ENCODE measurements around the gene PNLIPRP2.

PNLIPRP2 gene

DNA sequence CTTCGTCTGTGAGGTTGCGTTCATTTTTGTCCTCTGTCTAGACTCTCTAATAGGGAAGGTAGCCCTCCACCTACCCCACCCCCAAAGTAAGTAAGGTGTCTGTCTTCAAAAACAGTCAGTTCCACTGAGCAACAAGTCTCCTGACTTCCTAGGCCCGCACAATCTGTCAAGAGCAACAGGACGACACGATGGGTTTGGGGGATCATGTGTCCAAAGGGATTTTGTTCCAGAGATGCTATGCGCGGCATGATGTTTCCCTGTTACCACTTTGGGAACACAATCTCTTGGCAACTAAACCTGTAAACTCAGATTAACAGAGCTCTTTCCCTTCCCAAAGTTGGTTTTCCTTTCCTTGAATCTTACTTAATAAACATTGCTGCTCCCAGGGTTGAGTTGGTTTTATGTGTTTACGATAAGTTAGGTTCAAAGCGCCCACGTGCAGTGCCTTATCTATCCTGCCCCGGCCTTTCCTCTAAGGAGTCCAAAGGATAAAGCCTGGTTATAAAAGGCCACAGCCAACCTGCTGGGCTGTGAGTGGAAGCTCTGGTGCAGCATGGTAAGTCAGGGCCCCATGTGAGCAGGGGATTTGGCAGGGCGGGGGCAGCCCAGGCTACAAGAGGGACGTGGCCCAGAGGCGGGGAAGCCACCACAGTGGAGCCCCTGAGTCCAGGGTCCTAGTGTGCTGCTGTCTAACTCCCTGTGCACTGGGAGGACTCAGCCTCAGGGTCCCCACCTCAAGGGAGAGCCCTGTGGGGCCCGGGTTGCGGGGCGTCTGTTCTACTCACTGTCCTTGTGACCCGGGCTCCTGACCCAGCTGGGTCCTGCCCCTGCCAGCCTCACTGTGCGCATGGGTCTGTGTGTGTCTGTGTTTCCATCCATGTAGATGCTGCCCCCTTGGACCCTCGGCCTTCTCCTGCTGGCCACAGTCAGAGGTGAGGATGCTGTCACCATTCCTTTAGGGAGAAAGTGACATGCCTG, at the start of gene PNLIPRP2:
PNLIPRP2 (plus strand) TSS at position 531 of the 978 bp plus-strand sequence.
- no peak for DNase-seq

- DNase-seq: no peak
Measured at GRCh38 chr10:116574797-116575196, 46.0 kb upstream of the PNLIPRP2 start.

DNA sequence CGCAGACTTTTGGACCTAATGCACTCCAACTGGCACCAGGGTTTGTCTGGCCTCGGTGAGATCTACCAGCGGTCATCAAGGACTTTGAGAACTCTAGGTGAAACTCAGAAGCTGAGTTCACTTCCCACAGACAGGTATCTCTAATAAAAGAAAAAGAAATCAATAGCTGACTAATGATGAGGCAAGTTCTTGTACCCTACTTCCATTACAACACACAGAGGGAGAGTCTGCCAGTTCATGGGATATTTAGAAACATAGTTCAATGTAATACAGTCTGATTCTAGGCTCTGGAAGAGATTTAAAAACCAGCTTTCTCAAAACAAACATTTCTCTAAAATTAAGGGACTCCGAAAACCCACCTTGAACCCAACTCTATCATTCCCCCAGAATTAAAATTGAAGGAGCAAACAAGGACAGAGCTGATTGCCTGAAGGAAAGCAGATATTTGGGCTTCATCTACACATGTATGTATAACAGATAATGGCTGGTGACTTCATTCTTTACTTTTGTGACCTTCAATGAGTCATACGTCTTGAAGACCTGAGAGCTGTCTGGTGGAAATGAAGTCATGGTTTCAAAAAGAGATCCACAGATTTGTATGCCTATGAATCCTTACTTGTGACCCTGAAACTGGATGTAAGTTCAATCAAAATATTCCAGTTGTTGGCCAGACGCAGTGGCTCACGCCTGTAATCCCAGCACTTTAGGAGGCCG, 32.7 kb upstream of the PNLIPRP2 start:
- no peak for DNase-seq

GRCh38 chr10:116588995-116589394, 31.8 kb upstream of the PNLIPRP2 start:
- no peak for DNase-seq

DNA sequence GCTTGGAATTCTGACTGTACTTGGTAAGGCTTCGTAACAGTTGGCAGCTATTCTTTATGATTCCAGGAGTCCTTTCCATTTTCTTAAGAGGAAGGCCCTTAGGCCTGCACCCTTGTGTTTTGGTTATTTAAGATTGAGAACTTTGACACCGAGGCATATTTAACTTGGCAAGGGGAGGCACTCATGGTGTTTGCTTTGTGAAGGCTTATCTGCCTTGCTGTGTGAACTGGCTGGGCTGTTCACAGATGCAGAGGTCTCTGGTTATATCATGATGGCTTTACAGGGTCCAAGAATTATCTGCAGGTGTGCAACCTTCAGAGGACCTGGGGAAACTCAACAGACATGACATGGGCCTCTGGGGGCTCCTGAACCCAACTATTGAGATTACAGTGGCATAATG, 30.8 kb upstream of the PNLIPRP2 start:
- DNase-seq: no peak

- no peak for DNase-seq
Measured at GRCh38 chr10:116590590-116591444, 29.9 kb upstream of the PNLIPRP2 start, which contains the start of gene PNLIPRP1. Gene PNLIPRP1 (plus strand): TSS chr10:116590959. CDS start chr10:116591130, 171 bp downstream.

GRCh38 chr10:116593139-116593740, 27.5 kb upstream of the PNLIPRP2 start:
- no peak for DNase-seq

DNA sequence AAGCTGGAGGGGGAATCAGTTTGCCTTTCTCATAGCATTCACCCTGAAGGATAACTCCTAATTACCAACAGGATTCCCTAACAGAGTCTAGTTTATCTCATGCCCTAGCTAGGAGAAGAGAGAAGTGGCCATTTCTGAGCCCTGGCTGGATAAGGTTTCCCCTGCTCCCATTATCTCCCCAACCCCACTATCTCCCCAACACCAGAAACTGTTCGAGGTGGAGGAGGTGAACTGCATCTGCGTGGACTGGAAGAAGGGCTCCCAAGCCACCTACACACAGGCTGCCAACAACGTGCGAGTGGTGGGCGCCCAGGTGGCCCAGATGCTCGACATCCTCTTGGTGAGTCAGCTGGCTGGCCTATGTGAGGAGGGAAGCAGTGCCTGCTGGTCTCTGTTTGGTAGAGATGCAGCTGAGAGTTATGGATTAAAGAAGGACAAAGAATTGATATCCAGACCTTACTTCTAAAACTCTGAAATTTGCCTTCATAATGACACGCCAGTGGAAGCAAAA, 26.2 kb upstream of the PNLIPRP2 start:
- DNase-seq: no peak

GRCh38 chr10:116596062-116596461, 24.7 kb upstream of the PNLIPRP2 start:
- DNase-seq: no peak

GRCh38 chr10:116597543-116597942, 23.2 kb upstream of the PNLIPRP2 start:
- no peak for DNase-seq

DNA sequence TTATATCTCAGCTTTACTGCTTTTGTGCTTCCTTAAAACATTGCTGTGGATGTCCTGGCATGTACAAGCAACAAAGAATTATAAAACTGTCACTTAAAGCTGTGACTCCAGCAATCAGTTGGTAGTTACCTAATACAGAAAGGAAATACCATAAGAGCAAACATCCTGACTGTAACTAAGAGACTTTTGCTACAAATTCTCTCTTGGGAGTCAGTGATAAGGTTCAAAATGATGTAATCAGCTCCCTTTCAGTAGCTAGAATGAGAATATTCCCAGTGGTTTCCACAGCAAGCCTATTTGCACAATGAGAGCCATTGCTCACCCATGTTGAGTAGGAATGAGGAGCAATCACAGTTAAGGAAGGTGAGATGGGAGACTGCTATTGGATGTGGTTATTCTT, 22.4 kb upstream of the PNLIPRP2 start:
- no peak for DNase-seq

DNA sequence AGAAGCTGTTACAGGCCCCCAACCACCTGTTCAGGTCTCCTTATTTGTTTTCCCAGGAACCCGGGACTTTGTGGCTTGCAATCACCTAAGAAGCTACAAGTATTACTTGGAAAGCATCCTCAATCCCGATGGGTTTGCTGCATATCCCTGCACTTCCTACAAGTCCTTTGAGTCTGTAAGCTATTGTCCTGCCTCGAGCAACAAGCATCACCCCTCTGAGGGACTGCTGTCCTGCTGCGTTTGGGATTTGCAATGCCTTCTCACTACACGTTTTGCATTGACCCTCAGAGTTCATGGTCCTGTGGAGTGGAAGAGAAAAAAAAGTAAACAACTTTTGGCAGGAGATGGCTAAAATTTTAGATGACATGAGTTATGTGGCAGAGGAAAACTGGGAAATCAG, 20.8 kb upstream of the PNLIPRP2 start:
- no peak for DNase-seq

DNA sequence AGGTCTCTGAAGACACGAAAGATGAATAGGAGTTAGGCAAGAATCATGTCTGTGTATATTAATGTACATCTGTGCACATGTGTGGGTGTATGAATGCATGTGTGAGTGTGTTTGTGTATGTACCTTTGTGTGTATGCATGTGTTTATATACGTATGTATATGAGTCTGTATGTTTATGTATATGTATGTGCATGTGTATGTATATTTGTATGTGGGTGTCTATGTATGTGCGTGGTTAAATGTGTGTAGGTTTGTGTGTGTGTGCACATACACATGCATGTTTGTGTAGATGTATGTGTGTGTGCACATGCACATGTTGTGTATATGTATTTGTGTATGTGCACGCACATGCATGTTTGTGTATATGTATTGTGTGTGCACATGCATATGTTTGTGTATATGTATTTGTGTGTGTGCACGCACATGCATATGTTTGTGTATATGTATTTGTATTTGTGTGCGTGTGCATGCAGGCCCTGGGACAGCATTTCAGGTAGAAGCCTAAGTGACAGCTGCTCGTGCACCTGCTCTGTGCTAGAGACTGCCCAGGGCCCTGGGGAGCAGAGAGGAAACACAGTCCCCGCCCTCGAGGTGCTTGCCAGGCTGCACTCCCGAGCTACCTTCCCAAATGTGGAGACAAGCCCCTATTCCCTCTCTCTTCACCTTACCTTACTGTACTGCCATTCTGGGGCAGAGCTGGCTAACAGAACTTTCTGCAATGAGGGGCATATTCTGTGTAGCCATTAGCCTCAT, 17.9 kb upstream of the PNLIPRP2 start:
- DNase-seq: no peak

DNA sequence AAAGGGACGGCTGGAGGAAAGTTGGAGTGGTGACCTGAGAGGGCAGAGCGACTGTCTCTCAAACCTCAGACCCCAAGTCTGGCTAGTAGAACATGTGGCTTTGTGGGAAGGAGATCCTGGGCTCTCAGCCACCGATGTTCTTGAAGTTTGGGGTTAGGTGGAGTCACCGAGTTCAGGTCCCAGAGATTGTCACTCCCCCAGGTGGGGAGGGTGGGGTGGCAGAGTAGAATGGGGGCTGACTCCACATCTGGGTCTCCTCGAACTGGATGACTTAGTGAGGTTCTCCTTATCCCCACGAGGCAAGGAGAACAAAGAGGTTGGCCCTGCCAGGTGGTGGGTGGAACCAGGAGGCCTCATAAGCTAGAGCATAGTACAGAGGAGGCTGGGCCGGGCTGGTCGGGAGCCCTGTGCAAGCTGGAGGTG, 14.7 kb upstream of the PNLIPRP2 start:
- DNase-seq: no peak

DNA sequence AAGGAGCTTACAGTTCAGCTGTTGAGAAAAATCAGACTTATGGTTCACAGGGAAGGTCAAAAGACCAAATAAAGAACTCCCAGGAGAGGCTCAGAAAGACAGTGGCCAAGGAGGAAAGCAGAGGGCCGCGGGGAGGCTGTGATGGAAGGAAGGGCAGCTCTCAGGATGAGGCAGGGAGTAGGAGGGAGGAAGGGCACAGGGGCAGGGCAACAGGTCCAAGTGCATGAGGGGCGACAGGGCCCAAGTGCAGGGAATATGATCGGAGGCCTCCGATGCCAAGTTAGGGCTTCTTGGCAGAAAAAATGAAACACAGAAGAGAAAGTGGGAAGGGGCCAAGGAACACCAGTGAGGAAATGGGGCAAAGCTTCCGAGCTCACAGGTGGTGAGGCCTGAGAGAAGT, 13.4 kb upstream of the PNLIPRP2 start:
- DNase-seq: no peak

DNA sequence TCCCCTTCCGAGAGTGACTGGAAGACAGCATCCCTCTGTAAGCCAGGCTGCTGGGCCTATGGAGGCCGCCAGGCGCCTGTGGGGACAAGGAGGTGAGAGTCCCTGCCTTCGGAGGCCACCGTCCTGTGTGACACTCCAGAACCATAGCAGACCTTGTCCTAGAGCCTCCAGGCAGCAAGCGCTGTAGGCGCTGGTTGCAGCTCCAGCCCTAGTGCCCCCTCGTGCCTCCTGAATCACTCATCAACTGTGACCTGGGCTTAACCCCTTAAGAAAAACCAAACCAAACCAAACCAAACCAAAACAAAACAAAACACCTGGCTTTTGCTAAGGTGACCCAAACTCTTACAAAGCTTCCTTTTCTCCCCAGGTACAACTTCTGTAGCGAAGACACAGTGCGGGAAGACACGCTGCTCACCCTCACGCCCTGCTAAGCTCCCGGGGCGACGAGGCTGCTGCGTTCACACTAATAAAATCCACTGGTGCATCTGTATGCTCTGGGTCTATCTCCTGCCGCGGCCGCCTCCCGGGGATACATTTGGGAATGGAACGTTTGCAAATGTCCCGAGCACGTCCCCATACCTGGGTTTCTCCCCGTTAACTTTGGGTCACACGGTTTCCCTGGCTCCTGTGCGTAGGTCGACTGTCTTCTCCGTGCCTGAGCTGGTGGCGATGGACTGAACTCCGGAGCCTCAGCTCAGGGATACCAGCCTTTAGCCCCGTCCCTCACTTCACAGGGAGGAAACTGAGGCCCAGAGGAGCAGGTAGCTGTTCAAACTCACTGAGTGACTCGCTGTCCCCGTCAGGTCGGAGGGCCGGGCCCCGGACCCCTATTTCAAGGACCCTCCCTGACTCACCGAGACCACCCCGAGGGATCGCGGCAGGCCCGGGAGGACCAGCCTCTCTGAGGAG, 11.8 kb upstream of the PNLIPRP2 start:
- DNase-seq: no peak

DNA sequence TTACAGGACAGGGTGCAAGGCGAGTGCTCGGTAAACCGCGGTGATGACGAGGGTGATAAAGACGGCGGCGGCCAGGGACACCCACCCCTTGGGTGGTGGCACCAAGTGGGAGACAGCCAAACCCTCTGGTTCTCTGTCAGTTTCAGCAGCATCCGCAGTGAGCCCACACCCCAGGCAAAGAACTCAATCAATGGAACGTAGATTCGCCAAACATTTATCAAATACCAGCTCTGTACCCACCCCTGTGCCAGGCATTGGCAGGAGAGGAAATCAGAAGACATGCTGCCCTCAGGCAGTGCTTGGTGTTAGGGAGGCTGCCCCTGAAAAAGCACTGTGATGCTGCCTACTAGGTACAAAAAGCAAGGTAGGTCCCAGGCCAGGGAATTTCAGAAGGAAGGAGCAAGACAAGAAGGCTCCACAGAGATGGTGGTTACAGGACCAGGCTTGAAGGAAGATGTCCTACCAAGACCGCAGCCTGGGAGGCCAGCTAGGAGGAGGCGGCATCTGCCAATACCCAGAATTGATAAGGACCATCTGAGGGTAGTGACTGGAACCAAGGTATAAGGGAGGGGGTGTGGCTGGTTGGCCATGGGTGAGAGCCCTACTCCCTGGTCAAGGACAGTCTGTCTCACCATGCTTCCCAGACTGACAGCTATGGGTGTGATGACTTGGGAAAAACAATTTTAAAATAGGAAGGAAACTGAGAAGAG, 10.2 kb upstream of the PNLIPRP2 start:
- no peak for DNase-seq

- no peak for DNase-seq
Measured at GRCh38 chr10:116611153-116611545, 9.6 kb upstream of the PNLIPRP2 start.

- DNase-seq: no peak
Measured at GRCh38 chr10:116612107-116612769, 8.5 kb upstream of the PNLIPRP2 start.
